Endodermal cell (in vitro differentiated cells): Measurements from ENCODE around the gene ERGIC1. TPM values are rescaled to one million over a fixed set of nuclear protein-coding genes. Genes with fewer than 3 reads are reported as not detected.
A peak's percentile ranks its signal among the peaks of the same experiment; 100 is the strongest.

ENCODE experiments used
- DNase-seq: peaks from one replicate; pipeline ENCODE4 v3.0.0-alpha.2; 2017
- H3K27ac ChIP-seq: 2 replicates; pipeline ENCODE4 v1.5.1; 2013; ENCODE audit warnings: mild to moderate bottlenecking, low read depth, low read length, moderate library complexity
- H3K27me3 ChIP-seq: 2 replicates; pipeline ENCODE4 v1.6.1; 2013; ENCODE audit warnings: mild to moderate bottlenecking, low read length, moderate library complexity; ENCODE audit not compliant: insufficient read depth, control insufficient read depth, poor library complexity, severe bottlenecking
- H3K36me3 ChIP-seq: 2 replicates; pipeline ENCODE4 v1.7.0; 2013; ENCODE audit warnings: mild to moderate bottlenecking, low read length, moderate library complexity; ENCODE audit not compliant: control insufficient read depth, insufficient read depth
- H3K4me1 ChIP-seq: one replicate; pipeline ENCODE4 v1.7.0; 2013; ENCODE audit warnings: low read length; ENCODE audit not compliant: control insufficient read depth, insufficient read depth
- H3K4me3 ChIP-seq: 2 replicates; pipeline ENCODE4 v1.5.1; 2013; ENCODE audit warnings: mild to moderate bottlenecking, low read length, moderate library complexity
- H3K9ac ChIP-seq: 2 replicates; pipeline ENCODE4 v1.6.1; 2013; ENCODE audit warnings: mild to moderate bottlenecking, low read length, moderate library complexity; ENCODE audit not compliant: poor library complexity, severe bottlenecking; ENCODE audit errors: extremely low read depth
- H3K9me3 ChIP-seq: 2 replicates; pipeline ENCODE4 v1.6.1; 2013; ENCODE audit warnings: mild to moderate bottlenecking, low read length, moderate library complexity; ENCODE audit not compliant: control insufficient read depth
- H3K27ac Mint-ChIP-seq: 2 replicates; pipeline ENCODE4 v1.8.0; 2020; ENCODE audit warnings: mixed read lengths
- H3K27me3 Mint-ChIP-seq: 2 replicates; pipeline ENCODE4 v1.8.0; 2021; ENCODE audit warnings: mild to moderate bottlenecking, mixed read lengths; ENCODE audit not compliant: insufficient read depth
- H3K36me3 Mint-ChIP-seq: 2 replicates; pipeline ENCODE4 v1.8.0; 2020; ENCODE audit warnings: low read depth, mixed read lengths
- H3K4me1 Mint-ChIP-seq: 2 replicates; pipeline ENCODE4 v1.8.0; 2020; ENCODE audit warnings: mixed read lengths
- H3K4me3 Mint-ChIP-seq: 2 replicates; pipeline ENCODE4 v1.8.0; 2020; ENCODE audit warnings: mild to moderate bottlenecking, moderate library complexity, mixed read lengths
- H3K9me3 Mint-ChIP-seq: 2 replicates; pipeline ENCODE4 v1.8.0; 2020; ENCODE audit warnings: mild to moderate bottlenecking, mixed read lengths
- CTCF ChIP-seq: fragments of 200-600 bp; sonication (generic); conservative IDR thresholded peaks from 2 replicates; pipeline ENCODE4 v1.5.0; 2021; ENCODE audit warnings: antibody characterized with exemption, mild to moderate bottlenecking
- WGBS, 2 experiments: methylation state at CpG; one replicate each; pipeline versions ENCODE4 v1.1.5 to v1.1.7; 2013; ENCODE audit warnings: missing lambda C conversion rate in 2 of 2, mixed read lengths in 1 of 2; ENCODE audit not compliant: insufficient coverage in 1 of 2, insufficient read length in 1 of 2; 5-methylcytosine and 5-hydroxymethylcytosine counted together
- total RNA-seq, 2 donors: library from RNA; stranded (reverse); fragmentation: NEBNext Ultra II Directional in 1 of 2; extraction: Animal tissue kit (Norgen Biotek cat#: 25700) in 1 of 2; gene quantifications; 2 replicates in 1 of 2; 3 replicates in 1 of 2; pipeline ENCODE4 v1.2.1, GENCODE V29; 2021

ERGIC1 gene
- total RNA-seq, 2 donors from 2014 or later = 81.9 to 94.8 TPM

- TF ChIP-seq CTCF = no peak
- no peaks in the 10 kb centered on the region for H3K9me3 ChIP-seq
- peak; percentile 62 for DNase-seq
- H3K36me3 ChIP-seq = peaks cover 37% of the 10 kb centered on the region
- peaks cover 23% of the 10 kb centered on the region for H3K4me1 Mint-ChIP-seq
- no peak overlapping the region for H3K27ac ChIP-seq
- no peak overlapping the region for H3K4me3 Mint-ChIP-seq
- peaks cover 24% of the 10 kb centered on the region for H3K36me3 Mint-ChIP-seq
- H3K27me3 ChIP-seq = no peaks in the 10 kb centered on the region
- H3K9ac ChIP-seq = no peak overlapping the region
- peaks cover 4% of the 10 kb centered on the region for H3K4me1 ChIP-seq
- H3K27me3 Mint-ChIP-seq = peaks cover 1% of the 10 kb centered on the region
- H3K27ac Mint-ChIP-seq = no peak overlapping the region
- 62 to 79% methylated on average over 9 to 10 of the region's 10 CpGs for WGBS, 2 experiments
- H3K9me3 Mint-ChIP-seq = no peaks in the 10 kb centered on the region
- H3K4me3 ChIP-seq = no peak overlapping the region
These were observed 72.8 kb downstream of the ERGIC1 start for GRCh38 chr5:172906888-172907287.

GRCh38 chr5:172907657-172908056 lies 73.6 kb downstream of the ERGIC1 start:
- DNase-seq = peak; percentile 40
- H3K9me3 Mint-ChIP-seq = no peaks in the 10 kb centered on the region
- peaks cover 4% of the 10 kb centered on the region for H3K4me1 ChIP-seq
- peaks cover 39% of the 10 kb centered on the region for H3K36me3 ChIP-seq
- no peak overlapping the region for H3K9ac ChIP-seq
- H3K27ac ChIP-seq = no peak overlapping the region
- H3K4me3 ChIP-seq = no peak overlapping the region
- H3K4me1 Mint-ChIP-seq = peaks cover 18% of the 10 kb centered on the region
- 84 to 88% methylated on average over 3 to 4 of the region's 4 CpGs for WGBS, 2 experiments
- H3K27me3 ChIP-seq = no peaks in the 10 kb centered on the region
- H3K4me3 Mint-ChIP-seq = no peak overlapping the region
- no peak for TF ChIP-seq CTCF
- no peaks in the 10 kb centered on the region for H3K9me3 ChIP-seq
- H3K27ac Mint-ChIP-seq = no peak overlapping the region
- H3K36me3 Mint-ChIP-seq = peaks cover 24% of the 10 kb centered on the region
- H3K27me3 Mint-ChIP-seq = no peaks in the 10 kb centered on the region

DNA sequence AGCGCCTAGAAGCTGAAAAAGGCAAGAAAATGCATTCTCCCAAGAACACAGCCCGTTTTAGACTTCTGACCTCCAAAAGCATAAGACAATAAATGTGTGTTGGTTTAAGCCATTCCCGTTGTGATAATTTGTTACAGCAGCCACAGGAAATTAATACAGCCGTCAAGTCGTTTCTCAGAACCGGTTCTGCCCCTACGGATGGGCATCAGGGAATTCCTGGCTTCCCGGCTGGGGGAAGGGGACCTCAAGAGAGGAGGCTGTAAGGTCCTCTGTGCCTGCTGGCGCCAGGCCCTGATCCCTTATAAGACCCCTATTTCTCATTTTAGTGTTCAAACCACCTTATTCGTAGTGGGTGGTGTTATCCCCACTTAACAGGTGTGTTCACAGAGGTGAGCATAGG lies 74.6 kb downstream of the ERGIC1 start:
- H3K27ac ChIP-seq = no peak overlapping the region
- H3K9ac ChIP-seq = no peak overlapping the region
- H3K9me3 ChIP-seq = no peaks in the 10 kb centered on the region
- H3K4me1 ChIP-seq = peaks cover 4% of the 10 kb centered on the region
- Mint-ChIP-seq H3K4me3 (no peak overlapping the region), H3K27me3 (no peaks in the 10 kb centered on the region), H3K27ac (no peak overlapping the region), H3K9me3 (no peaks in the 10 kb centered on the region), H3K4me1 (peaks cover 18% of the 10 kb centered on the region), H3K36me3 (peaks cover 31% of the 10 kb centered on the region)
- H3K27me3 ChIP-seq = no peaks in the 10 kb centered on the region
- peak; percentile 21 for DNase-seq
- WGBS, 2 experiments = 92 to 97% methylated on average over 9 to 10 of the region's 10 CpGs
- H3K36me3 ChIP-seq = peaks cover 40% of the 10 kb centered on the region
- no peak for TF ChIP-seq CTCF
- H3K4me3 ChIP-seq = no peak overlapping the region
